PC-9 (cell line): Measurements from ENCODE around the gene SGK2. TPM values are rescaled to one million over a fixed set of nuclear protein-coding genes. Genes with fewer than 3 reads are reported as not detected.

Experiments
- BruUV-seq: library from RNA; stranded (reverse); fragments of 400-500 nt; replicated peaks from 2 replicates; lab custom pipeline; 2021; lab: Mats Ljungman, UMichigan
- CTCF ChIA-PET: fragments of 300-600 bp; sonication (Branson Sonifier 250); formaldehyde crosslinking; loops from one replicate; lab custom pipeline; 2022; ENCODE audit warnings: antibody characterized with exemption; lab: Charles Lee
- POLR2A ChIA-PET: fragments of 300-600 bp; sonication (Branson Sonifier 250); formaldehyde crosslinking; loops from one replicate; lab custom pipeline; 2022; ENCODE audit warnings: antibody characterized with exemption; ENCODE audit not compliant: unreplicated experiment; lab: Charles Lee
- DNase-seq, 2 experiments: peaks; one replicate each; pipeline versions ENCODE4 v3.0.0 to v3.0.0-alpha.2; 2015 to 2022; ENCODE audit warnings: mixed read lengths in 1 of 2
- H2AFZ ChIP-seq: fragments of 200-600 bp; sonication (generic); 2 replicates; pipeline ENCODE4 v1.8.1; 2017; ENCODE audit warnings: antibody characterized with exemption
- H3F3A ChIP-seq: fragments of 200-600 bp; sonication (generic); 2 replicates; pipeline ENCODE4 v1.8.1; 2017; ENCODE audit warnings: antibody characterized with exemption, mild to moderate bottlenecking, low read depth; ENCODE audit not compliant: insufficient read depth
- H3K27ac ChIP-seq: fragments of 200-600 bp; sonication (generic); 2 replicates; pipeline ENCODE4 v1.6.1; 2016; ENCODE audit warnings: mixed run types
- H3K27me3 ChIP-seq: fragments of 200-600 bp; sonication (generic); 2 replicates; pipeline ENCODE4 v1.6.1; 2016; ENCODE audit warnings: low read depth, mixed run types; ENCODE audit not compliant: insufficient read depth
- H3K36me3 ChIP-seq: fragments of 200-600 bp; sonication (generic); 2 replicates; pipeline ENCODE4 v1.6.1; 2016; ENCODE audit warnings: low read depth, mixed run types
- H3K4me1 ChIP-seq: fragments of 200-600 bp; sonication (generic); replicated peaks from 2 replicates; pipeline ENCODE4 v1.6.1; 2016; ENCODE audit warnings: mixed run types; ENCODE audit not compliant: insufficient read depth
- H3K4me2 ChIP-seq: fragments of 200-600 bp; sonication (generic); 2 replicates; pipeline ENCODE4 v1.6.1; 2017; ENCODE audit warnings: mixed run types
- H3K4me3 ChIP-seq: fragments of 200-600 bp; sonication (generic); 2 replicates; pipeline ENCODE4 v1.6.1; 2016; ENCODE audit warnings: mixed run types
- H3K79me2 ChIP-seq: fragments of 200-600 bp; sonication (generic); 2 replicates; pipeline ENCODE4 v1.6.1; 2017; ENCODE audit warnings: low read depth, mixed run types
- H3K9me2 ChIP-seq: fragments of 200-600 bp; sonication (generic); 2 replicates; pipeline ENCODE4 v1.8.1; 2017; ENCODE audit warnings: mild to moderate bottlenecking; ENCODE audit not compliant: insufficient read depth
- H3K9me3 ChIP-seq: fragments of 200-600 bp; sonication (generic); 2 replicates; pipeline ENCODE4 v1.8.1; 2016; ENCODE audit warnings: low read depth; ENCODE audit not compliant: insufficient read depth
- H4K20me1 ChIP-seq: fragments of 200-600 bp; sonication (generic); 2 replicates; pipeline ENCODE4 v1.8.1; 2017; ENCODE audit not compliant: insufficient read depth
- EZH2 ChIP-seq: fragments of 200-600 bp; sonication (generic); IDR thresholded peaks from 2 replicates; pipeline ENCODE4 v1.8.0; 2017; ENCODE audit warnings: antibody characterized with exemption, low read depth
- intact Hi-C: fragments of 100-400 bp; cut with micrococcal nuclease; formaldehyde crosslinking; loops from one replicate; pipeline ENCODE4 v1.10.0; 2022; ENCODE audit not compliant: unreplicated experiment
- total RNA-seq: library from RNA; stranded (reverse); gene quantifications from 2 replicates; pipeline ENCODE4 v1.2.3, GENCODE V29; 2021
- TF ChIP-seq, protein P1 (sequence below): fragments of 200-600 bp; sonication (generic); conservative IDR thresholded peaks from 2 replicates; pipeline ENCODE4 v1.6.1; 2017; ENCODE audit warnings: mixed run types, antibody characterized with exemption, mild to moderate bottlenecking, moderate library complexity

Gene SGK2
- total RNA-seq, 1 experiment from 2014 or later = 3.1 TPM

DNA sequence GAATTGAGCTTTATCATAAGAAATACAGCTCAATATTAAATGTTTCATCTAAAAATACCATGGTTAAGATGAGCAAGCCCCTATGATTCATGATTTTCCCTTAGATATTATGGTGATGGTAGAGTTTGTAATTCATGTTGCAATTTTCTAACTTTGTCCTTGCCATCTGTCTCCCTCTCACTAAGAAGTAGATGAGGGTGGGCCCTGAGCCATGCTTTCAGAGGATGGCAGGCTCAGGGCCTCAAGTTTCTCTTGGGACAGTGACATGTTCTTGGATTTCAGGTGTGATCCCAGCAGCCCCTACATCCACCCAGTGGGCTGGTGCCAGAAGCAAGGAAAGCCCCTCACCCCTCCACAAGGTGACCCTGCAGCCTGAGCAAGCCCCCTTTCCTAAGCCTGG, 25.8 kb upstream of the SGK2 start:
- TF ChIP-seq, protein P1, sequence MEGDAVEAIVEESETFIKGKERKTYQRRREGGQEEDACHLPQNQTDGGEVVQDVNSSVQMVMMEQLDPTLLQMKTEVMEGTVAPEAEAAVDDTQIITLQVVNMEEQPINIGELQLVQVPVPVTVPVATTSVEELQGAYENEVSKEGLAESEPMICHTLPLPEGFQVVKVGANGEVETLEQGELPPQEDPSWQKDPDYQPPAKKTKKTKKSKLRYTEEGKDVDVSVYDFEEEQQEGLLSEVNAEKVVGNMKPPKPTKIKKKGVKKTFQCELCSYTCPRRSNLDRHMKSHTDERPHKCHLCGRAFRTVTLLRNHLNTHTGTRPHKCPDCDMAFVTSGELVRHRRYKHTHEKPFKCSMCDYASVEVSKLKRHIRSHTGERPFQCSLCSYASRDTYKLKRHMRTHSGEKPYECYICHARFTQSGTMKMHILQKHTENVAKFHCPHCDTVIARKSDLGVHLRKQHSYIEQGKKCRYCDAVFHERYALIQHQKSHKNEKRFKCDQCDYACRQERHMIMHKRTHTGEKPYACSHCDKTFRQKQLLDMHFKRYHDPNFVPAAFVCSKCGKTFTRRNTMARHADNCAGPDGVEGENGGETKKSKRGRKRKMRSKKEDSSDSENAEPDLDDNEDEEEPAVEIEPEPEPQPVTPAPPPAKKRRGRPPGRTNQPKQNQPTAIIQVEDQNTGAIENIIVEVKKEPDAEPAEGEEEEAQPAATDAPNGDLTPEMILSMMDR = no peak
- TF ChIP-seq EZH2 = no peak
- Histone ChIP-seq H3K36me3 (no peaks in the 10 kb centered on the region), H3K27me3 (no peaks in the 10 kb centered on the region), H3K9me2 (no peaks in the 10 kb centered on the region), H3K4me2 (no peak overlapping the region), H3K4me3 (no peak overlapping the region), H3K9me3 (no peaks in the 10 kb centered on the region), H4K20me1 (no peaks in the 10 kb centered on the region), H3K27ac (no peak overlapping the region), H3K79me2 (no peaks in the 10 kb centered on the region), H3F3A (peaks cover 12% of the 10 kb centered on the region; the same call in 1 of the 2 replicates), H3K4me1 (no peaks in the 10 kb centered on the region), H2AFZ (no peak overlapping the region)
- intact Hi-C loops = loop anchor here (10.0 kb wide), 1 partner anchor 662 kb away; no protein-coding TSS in a partner anchor
- DNase-seq = no peak
- POLR2A ChIA-PET = interaction anchor here (0.7 kb wide), 1 partner anchor 341 kb away, joined by 3 read pairs; no protein-coding TSS in a partner anchor
- no TSS peak for BruUV-seq
- CTCF ChIA-PET = no interaction called here

DNA sequence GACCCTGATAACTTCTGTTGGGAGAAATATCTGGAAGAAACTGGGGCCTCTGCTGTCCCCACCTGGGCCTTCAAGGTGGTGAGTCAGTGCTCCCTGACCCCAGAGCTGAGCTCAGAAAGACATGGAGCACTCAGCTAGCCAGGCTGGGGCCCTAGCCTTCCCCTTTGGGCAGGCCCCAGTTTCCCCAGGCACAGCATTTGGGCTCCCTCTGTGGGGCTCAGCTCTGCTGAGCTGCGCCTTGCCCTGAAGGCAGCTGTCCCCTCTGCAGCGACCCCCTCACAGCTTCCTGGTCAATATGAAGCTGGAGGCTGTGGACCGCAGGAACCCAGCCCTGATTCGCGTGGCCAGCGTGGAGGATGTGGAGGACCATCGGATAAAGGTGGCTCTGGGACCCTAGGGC, 24.8 kb upstream of the SGK2 start:
- Histone ChIP-seq H3K4me1 (no peaks in the 10 kb centered on the region), H3K9me3 (no peaks in the 10 kb centered on the region), H2AFZ (no peak overlapping the region), H3K79me2 (no peaks in the 10 kb centered on the region), H4K20me1 (no peaks in the 10 kb centered on the region), H3F3A (peaks cover 12% of the 10 kb centered on the region; the same call in 1 of the 2 replicates), H3K27ac (no peak overlapping the region), H3K9me2 (no peaks in the 10 kb centered on the region), H3K4me3 (no peak overlapping the region), H3K4me2 (no peak overlapping the region), H3K27me3 (no peaks in the 10 kb centered on the region), H3K36me3 (no peaks in the 10 kb centered on the region)
- intact Hi-C loops = loop anchor here (10.0 kb wide), 1 partner anchor 661 kb away; no protein-coding TSS in a partner anchor
- no peak for DNase-seq
- ChIA-PET POLR2A (no interaction called here), CTCF (no interaction called here)
- no peak for TF ChIP-seq EZH2
- TF ChIP-seq, protein P1 = no peak
- no TSS peak for BruUV-seq

GRCh38 chr20:43534791-43535350, 24.0 kb upstream of the SGK2 start:
- H3K4me3 ChIP-seq = no peak overlapping the region
- intact Hi-C loops = loop anchor here (10.0 kb wide), 1 partner anchor 660 kb away; no protein-coding TSS in a partner anchor
- no peaks in the 10 kb centered on the region for H3K4me1 ChIP-seq
- H3K79me2 ChIP-seq = no peaks in the 10 kb centered on the region
- TF ChIP-seq, protein P1 = no peak
- no peak for TF ChIP-seq EZH2
- no peaks in the 10 kb centered on the region for H3K36me3 ChIP-seq
- CTCF ChIA-PET = interaction anchor here (0.6 kb wide), 1 partner anchor 12 kb away, joined by 6 read pairs; no protein-coding TSS in a partner anchor
- POLR2A ChIA-PET = no interaction called here
- no TSS peak for BruUV-seq
- H2AFZ ChIP-seq = no peak overlapping the region
- H3K9me3 ChIP-seq = no peaks in the 10 kb centered on the region
- no peaks in the 10 kb centered on the region for H4K20me1 ChIP-seq
- no peaks in the 10 kb centered on the region for H3K27me3 ChIP-seq
- H3F3A ChIP-seq = peaks cover 12% of the 10 kb centered on the region; the same call in 1 of the 2 replicates
- no peak overlapping the region for H3K27ac ChIP-seq
- no peak overlapping the region for H3K4me2 ChIP-seq
- no peaks in the 10 kb centered on the region for H3K9me2 ChIP-seq
- DNase-seq = no peak
